Measurements from ENCODE around the gene RGS7.
"Not testable (repeated sequence)": the region's sequence is repeated elsewhere in the genome, so short reads cannot be mapped to it uniquely, and the experiment has no call there.

The RGS7 gene

GRCh38 chr1:241097479-241097878 is 259.5 kb downstream of the RGS7 start:
- 0 out of 2 replicates have a peak, but pooled peaks cover 4% of the 10 kb centered on the region for H3K27me3 ChIP-seq (ENCODE audit: low read depth, low read length)
- H4K20me1 ChIP-seq (ENCODE audit: insufficient read depth, low read length), result no peaks in the 10 kb centered on the region
- no peaks in the 10 kb centered on the region for H3K36me3 ChIP-seq (replicated peaks; ENCODE audit: low read depth, low read length)
- no peak for TF ChIP-seq EZH2phosphoT487 (IDR thresholded peaks at IDR 0.05; ENCODE audit: low read depth)
- TF ChIP-seq, protein P1, sequence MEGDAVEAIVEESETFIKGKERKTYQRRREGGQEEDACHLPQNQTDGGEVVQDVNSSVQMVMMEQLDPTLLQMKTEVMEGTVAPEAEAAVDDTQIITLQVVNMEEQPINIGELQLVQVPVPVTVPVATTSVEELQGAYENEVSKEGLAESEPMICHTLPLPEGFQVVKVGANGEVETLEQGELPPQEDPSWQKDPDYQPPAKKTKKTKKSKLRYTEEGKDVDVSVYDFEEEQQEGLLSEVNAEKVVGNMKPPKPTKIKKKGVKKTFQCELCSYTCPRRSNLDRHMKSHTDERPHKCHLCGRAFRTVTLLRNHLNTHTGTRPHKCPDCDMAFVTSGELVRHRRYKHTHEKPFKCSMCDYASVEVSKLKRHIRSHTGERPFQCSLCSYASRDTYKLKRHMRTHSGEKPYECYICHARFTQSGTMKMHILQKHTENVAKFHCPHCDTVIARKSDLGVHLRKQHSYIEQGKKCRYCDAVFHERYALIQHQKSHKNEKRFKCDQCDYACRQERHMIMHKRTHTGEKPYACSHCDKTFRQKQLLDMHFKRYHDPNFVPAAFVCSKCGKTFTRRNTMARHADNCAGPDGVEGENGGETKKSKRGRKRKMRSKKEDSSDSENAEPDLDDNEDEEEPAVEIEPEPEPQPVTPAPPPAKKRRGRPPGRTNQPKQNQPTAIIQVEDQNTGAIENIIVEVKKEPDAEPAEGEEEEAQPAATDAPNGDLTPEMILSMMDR (IDR thresholded peaks at IDR 0.05; ENCODE audit: low read depth, low read length), result no peak
- no peaks in the 10 kb centered on the region for H3K4me1 ChIP-seq (ENCODE audit: low read length)
- H3K79me2 ChIP-seq (ENCODE audit: low read length), result no peaks in the 10 kb centered on the region
- H3K27ac ChIP-seq (ENCODE audit: low read length), result no peak overlapping the region
- H3K9me3 ChIP-seq (ENCODE audit: insufficient read depth, low read length), result no peaks in the 10 kb centered on the region
- H2AFZ ChIP-seq (ENCODE audit: low read depth, low read length), result no peak overlapping the region
- H3K9ac ChIP-seq (ENCODE audit: low read length), result no peak overlapping the region
- no peak overlapping the region for H3K4me3 ChIP-seq (ENCODE audit: low read length)
- no peak overlapping the region for H3K4me2 ChIP-seq (ENCODE audit: low read length)

DNA sequence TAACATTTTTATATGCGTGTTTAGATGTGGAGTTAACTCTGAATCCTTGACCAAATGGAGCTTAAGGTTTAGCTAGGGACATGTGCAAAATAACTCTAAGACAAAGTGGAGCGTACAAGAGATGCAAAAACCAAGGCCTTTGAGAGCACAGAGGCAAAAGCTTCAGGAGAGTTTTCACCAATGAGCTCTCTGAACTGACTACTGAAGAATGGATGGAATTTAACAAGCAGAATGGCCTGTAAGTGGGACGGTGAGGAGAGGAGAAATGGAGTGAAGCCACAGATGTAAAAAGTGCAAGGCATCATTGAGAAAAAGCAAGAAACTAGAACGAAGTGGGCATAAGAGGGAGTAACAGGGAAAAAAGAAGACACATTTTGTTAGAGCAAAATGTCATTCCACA is 260.0 kb downstream of the RGS7 start:
- H3K27ac ChIP-seq (ENCODE audit: low read length), result no peak overlapping the region
- no peaks in the 10 kb centered on the region for H3K36me3 ChIP-seq (replicated peaks; ENCODE audit: low read depth, low read length)
- H3K4me3 ChIP-seq (ENCODE audit: low read length), result no peak overlapping the region
- no peaks in the 10 kb centered on the region for H3K79me2 ChIP-seq (ENCODE audit: low read length)
- no peak overlapping the region for H2AFZ ChIP-seq (ENCODE audit: low read depth, low read length)
- H3K9ac ChIP-seq (ENCODE audit: low read length), result no peak overlapping the region
- no peak overlapping the region for H3K4me2 ChIP-seq (ENCODE audit: low read length)
- 0 out of 2 replicates have a peak, but pooled peaks cover 4% of the 10 kb centered on the region for H3K27me3 ChIP-seq (ENCODE audit: low read depth, low read length)
- TF ChIP-seq, protein P1 (IDR thresholded peaks at IDR 0.05; ENCODE audit: low read depth, low read length), result no peak
- TF ChIP-seq EZH2phosphoT487 (IDR thresholded peaks at IDR 0.05; ENCODE audit: low read depth), result no peak
- H3K4me1 ChIP-seq (ENCODE audit: low read length), result no peaks in the 10 kb centered on the region
- no peaks in the 10 kb centered on the region for H4K20me1 ChIP-seq (ENCODE audit: insufficient read depth, low read length)
- H3K9me3 ChIP-seq (ENCODE audit: insufficient read depth, low read length), result no peaks in the 10 kb centered on the region

DNA sequence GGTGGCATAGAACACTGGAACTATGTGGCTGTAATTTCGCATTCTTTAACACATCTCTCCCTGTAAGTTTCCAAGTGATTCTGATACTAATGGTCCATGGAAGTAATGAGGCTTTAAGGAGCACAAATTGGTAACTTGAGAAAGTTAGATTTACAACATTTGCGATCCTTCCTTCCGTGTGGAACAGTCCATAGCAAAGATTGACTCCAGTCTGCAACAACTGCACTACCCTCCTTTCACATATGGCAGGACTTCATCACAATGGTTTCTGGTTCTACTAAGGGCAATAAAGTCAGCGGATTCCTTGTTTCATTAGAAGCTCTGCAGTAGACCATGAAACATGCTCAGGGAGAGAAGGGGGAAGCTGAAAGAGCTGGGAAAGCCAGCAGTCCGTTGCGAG is 261.2 kb downstream of the RGS7 start:
- Histone ChIP-seq H4K20me1 (ENCODE audit: insufficient read depth, low read length) (no peaks in the 10 kb centered on the region), H3K27ac (ENCODE audit: low read length) (no peak overlapping the region), H3K4me3 (ENCODE audit: low read length) (no peak overlapping the region), H3K4me2 (ENCODE audit: low read length) (no peak overlapping the region), H3K9ac (ENCODE audit: low read length) (no peak overlapping the region), H3K36me3 (replicated peaks; ENCODE audit: low read depth, low read length) (no peaks in the 10 kb centered on the region), H3K79me2 (ENCODE audit: low read length) (no peaks in the 10 kb centered on the region), H3K4me1 (ENCODE audit: low read length) (no peaks in the 10 kb centered on the region), H2AFZ (ENCODE audit: low read depth, low read length) (no peak overlapping the region), H3K27me3 (ENCODE audit: low read depth, low read length) (0 out of 2 replicates have a peak, but pooled peaks cover 4% of the 10 kb centered on the region), H3K9me3 (ENCODE audit: insufficient read depth, low read length) (no peaks in the 10 kb centered on the region)
- TF ChIP-seq EZH2phosphoT487 (IDR thresholded peaks at IDR 0.05; ENCODE audit: low read depth), result no peak
- TF ChIP-seq, protein P1 (IDR thresholded peaks at IDR 0.05; ENCODE audit: low read depth, low read length), result no peak

DNA sequence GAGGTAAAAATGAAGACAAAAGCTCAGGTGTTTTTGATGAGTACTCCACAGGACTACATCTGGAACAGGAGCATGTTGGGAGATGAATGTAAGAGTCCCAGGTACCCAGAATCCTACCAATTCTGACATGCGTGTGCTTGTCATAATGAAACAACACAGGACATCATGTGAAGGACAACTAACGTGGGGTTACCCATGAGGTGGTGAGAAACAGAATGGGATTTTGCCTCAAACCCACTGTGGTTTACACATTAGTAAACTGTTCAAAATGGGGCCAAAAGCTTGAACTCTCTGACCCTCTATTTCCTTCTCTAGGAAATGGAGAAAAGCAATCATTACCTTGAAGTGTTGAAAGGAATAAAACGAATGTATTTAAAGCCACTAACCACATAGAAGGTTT is 266.2 kb downstream of the RGS7 start:
- Histone ChIP-seq H2AFZ (ENCODE audit: low read depth, low read length) (no peak overlapping the region), H3K4me1 (ENCODE audit: low read length) (no peaks in the 10 kb centered on the region), H3K4me2 (ENCODE audit: low read length) (no peak overlapping the region), H3K27me3 (ENCODE audit: low read depth, low read length) (no peaks in the 10 kb centered on the region), H4K20me1 (ENCODE audit: insufficient read depth, low read length) (no peaks in the 10 kb centered on the region), H3K27ac (ENCODE audit: low read length) (no peak overlapping the region), H3K79me2 (ENCODE audit: low read length) (no peaks in the 10 kb centered on the region), H3K36me3 (replicated peaks; ENCODE audit: low read depth, low read length) (no peaks in the 10 kb centered on the region), H3K9me3 (ENCODE audit: insufficient read depth, low read length) (no peaks in the 10 kb centered on the region), H3K4me3 (ENCODE audit: low read length) (no peak overlapping the region), H3K9ac (ENCODE audit: low read length) (no peak overlapping the region)
- TF ChIP-seq EZH2phosphoT487 (IDR thresholded peaks at IDR 0.05; ENCODE audit: low read depth), result no peak
- TF ChIP-seq, protein P1 (IDR thresholded peaks at IDR 0.05; ENCODE audit: low read depth, low read length), result no peak

DNA sequence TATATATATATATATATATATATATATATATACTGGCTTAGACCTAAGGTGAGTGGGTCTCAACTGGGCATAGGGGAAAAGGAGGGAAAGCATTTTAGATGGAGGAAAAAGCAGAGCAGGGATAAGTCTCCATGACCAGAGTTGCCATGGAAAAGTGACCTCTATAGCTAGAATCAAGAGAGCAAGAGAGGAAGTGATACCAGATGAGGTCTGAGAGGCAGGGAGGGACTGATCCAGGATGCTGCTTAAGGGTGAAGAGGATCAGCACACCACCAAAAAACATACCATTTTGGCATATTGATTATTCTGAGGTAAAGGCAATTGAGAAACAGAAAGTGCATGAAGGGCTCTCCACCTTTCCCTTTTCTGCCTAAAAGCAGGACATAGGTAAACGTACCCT is 267.9 kb downstream of the RGS7 start:
- not testable (repeated sequence) for H3K27me3 ChIP-seq (ENCODE audit: low read depth, low read length); H3K9ac ChIP-seq (ENCODE audit: low read length); H3K4me2 ChIP-seq (ENCODE audit: low read length); H3K9me3 ChIP-seq (ENCODE audit: insufficient read depth, low read length); H3K4me1 ChIP-seq (ENCODE audit: low read length); H2AFZ ChIP-seq (ENCODE audit: low read depth, low read length); H4K20me1 ChIP-seq (ENCODE audit: insufficient read depth, low read length); H3K27ac ChIP-seq (ENCODE audit: low read length); H3K79me2 ChIP-seq (ENCODE audit: low read length); H3K4me3 ChIP-seq (ENCODE audit: low read length); H3K36me3 ChIP-seq (replicated peaks; ENCODE audit: low read depth, low read length)

DNA sequence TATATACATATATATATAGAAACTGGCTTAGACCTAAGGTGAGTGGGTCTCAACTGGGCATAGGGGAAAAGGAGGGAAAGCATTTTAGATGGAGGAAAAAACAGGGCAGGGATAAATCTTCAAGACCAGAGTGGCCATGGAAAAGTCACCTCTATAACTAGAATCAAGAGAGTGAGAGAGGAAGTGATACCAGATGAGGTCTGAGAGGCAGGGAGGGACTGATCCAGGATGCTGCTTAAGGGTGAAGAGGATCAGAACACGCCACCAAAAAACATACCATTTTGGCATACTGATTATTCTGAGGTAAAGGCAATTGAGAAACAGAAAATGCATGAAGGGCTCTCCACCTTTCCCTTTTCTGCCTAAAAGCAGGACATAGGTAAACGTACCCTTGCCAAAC is 268.9 kb downstream of the RGS7 start:
- not testable (repeated sequence) for H3K79me2 ChIP-seq (ENCODE audit: low read length); H3K4me1 ChIP-seq (ENCODE audit: low read length); H3K36me3 ChIP-seq (replicated peaks; ENCODE audit: low read depth, low read length); H3K27me3 ChIP-seq (ENCODE audit: low read depth, low read length); H2AFZ ChIP-seq (ENCODE audit: low read depth, low read length); H3K9me3 ChIP-seq (ENCODE audit: insufficient read depth, low read length); H3K4me3 ChIP-seq (ENCODE audit: low read length); H4K20me1 ChIP-seq (ENCODE audit: insufficient read depth, low read length); H3K9ac ChIP-seq (ENCODE audit: low read length); H3K27ac ChIP-seq (ENCODE audit: low read length); H3K4me2 ChIP-seq (ENCODE audit: low read length)

All from OCI-LY3 (cell line).